ENCODE measurements around the gene BCAT1. TPM values are rescaled to one million over a fixed set of nuclear protein-coding genes. Genes with fewer than 3 reads are reported as not detected.

The BCAT1 gene
- total RNA-seq, 1 experiment from 2014 or later, result 5.8 TPM

DNA sequence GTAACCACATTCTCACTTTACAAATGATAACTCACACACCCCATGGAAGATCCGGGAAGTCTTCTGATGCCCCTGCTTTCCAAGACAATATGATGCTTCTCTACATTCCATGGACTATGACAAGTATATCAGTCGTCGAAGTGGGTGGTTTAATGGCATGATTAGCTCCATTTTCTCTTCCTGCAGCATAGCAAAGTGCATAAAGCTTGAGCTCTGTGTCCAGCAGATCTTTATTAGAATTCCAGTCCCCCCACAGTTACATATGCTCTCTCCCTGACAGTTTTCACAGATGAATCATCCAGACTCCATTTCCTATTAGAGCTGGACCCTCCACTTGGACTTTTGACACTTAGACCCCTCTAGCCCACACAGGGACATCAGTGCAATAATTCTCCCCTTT lies 174.9 kb downstream of the BCAT1 start:
- DNase-seq (ENCODE audit: low read depth, low spot score), result no peak
- intact Hi-C loops (cut with micrococcal nuclease; ENCODE audit: unreplicated experiment), result no loop called here
- Histone ChIP-seq H3K36me3 (ENCODE audit: control insufficient read depth, insufficient read depth, low read length) (no peaks in the 10 kb centered on the region), H3K9me3 (ENCODE audit: control insufficient read depth, insufficient read depth, low read depth, low read length) (peaks cover 6% of the 10 kb centered on the region; the same call in 1 of the 2 replicates), H3K4me3 (ENCODE audit: low read depth in 2 of 2, low read length in 2 of 2) (no peak overlapping the region), H3K4me1 (ENCODE audit: control insufficient read depth, insufficient read depth, low read length) (no peaks in the 10 kb centered on the region), H3K27me3 (ENCODE audit: control insufficient read depth, insufficient read depth, low read length) (no peaks in the 10 kb centered on the region), H3K27ac (ENCODE audit: low read length) (no peak overlapping the region)
- ATAC-seq, result no peak
- ChIA-PET CTCF (no interaction called here), POLR2A (interaction anchor here (0.5 kb wide), 1 partner anchor 804 kb away, joined by 3 read pairs; no protein-coding TSS in a partner anchor)
- no TSS peak for BruUV-seq (replicated peaks)
- no peak for TF ChIP-seq POLR2AphosphoS5 (IDR thresholded peaks at IDR 0.05; ENCODE audit: low read depth, low read length)
- in situ Hi-C loops (cut with HindIII; ENCODE audit: low pct_unique_long_range_greater_than_20kb, low sequenced_read_pairs), result no loop called here

DNA sequence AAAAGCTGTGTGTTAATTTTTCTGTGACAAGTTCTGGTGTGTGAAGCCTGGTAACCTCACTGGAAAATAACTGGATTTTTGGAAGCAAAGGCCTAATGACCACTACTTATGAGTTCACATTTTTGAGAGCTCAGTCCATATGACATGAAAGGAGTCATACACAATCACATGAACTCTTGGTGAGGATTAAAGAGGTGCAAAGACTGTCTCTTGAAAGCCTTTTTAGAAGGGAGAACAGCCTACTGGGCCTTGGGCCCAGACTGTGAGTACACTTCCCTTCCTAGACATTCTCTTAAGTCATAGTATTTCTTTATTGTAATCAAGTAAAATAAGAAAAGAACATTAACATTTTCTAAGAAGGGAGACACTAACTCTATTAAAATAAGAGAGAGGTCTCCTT lies 176.1 kb downstream of the BCAT1 start:
- Histone ChIP-seq H3K4me3 (ENCODE audit: low read depth in 2 of 2, low read length in 2 of 2) (no peak overlapping the region), H3K36me3 (ENCODE audit: control insufficient read depth, insufficient read depth, low read length) (no peaks in the 10 kb centered on the region), H3K27ac (ENCODE audit: low read length) (no peak overlapping the region), H3K27me3 (ENCODE audit: control insufficient read depth, insufficient read depth, low read length) (no peaks in the 10 kb centered on the region), H3K9me3 (ENCODE audit: control insufficient read depth, insufficient read depth, low read depth, low read length) (peaks cover 6% of the 10 kb centered on the region; the same call in 1 of the 2 replicates), H3K4me1 (ENCODE audit: control insufficient read depth, insufficient read depth, low read length) (no peaks in the 10 kb centered on the region)
- intact Hi-C loops (cut with micrococcal nuclease; ENCODE audit: unreplicated experiment), result no loop called here
- ATAC-seq (no peak), DNase-seq (ENCODE audit: low read depth, low spot score) (no peak)
- BruUV-seq (replicated peaks), result no TSS peak
- CTCF ChIA-PET, result no interaction called here
- POLR2A ChIA-PET, result no interaction called here
- no peak for TF ChIP-seq POLR2AphosphoS5 (IDR thresholded peaks at IDR 0.05; ENCODE audit: low read depth, low read length)
- in situ Hi-C loops (cut with HindIII; ENCODE audit: low pct_unique_long_range_greater_than_20kb, low sequenced_read_pairs), result no loop called here

DNA sequence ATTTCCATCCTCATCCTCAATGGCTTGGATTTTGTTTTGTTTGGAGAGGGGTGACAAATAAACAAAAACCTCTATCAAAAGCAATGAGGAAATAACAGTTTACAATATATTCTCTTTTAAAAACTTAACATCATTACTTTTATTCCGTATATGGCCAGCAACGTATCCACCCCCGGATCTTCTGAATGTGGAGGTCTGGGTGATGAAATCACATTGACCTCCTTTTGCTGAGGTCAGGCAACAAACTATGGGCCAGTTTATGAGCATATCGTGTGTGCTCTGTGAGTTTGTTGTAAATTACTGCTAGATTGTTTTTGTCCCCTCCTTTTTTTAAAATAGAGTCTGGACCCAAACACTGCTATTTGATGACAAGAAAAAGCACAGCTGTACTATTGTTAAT lies 178.1 kb downstream of the BCAT1 start:
- TF ChIP-seq, protein P1, sequence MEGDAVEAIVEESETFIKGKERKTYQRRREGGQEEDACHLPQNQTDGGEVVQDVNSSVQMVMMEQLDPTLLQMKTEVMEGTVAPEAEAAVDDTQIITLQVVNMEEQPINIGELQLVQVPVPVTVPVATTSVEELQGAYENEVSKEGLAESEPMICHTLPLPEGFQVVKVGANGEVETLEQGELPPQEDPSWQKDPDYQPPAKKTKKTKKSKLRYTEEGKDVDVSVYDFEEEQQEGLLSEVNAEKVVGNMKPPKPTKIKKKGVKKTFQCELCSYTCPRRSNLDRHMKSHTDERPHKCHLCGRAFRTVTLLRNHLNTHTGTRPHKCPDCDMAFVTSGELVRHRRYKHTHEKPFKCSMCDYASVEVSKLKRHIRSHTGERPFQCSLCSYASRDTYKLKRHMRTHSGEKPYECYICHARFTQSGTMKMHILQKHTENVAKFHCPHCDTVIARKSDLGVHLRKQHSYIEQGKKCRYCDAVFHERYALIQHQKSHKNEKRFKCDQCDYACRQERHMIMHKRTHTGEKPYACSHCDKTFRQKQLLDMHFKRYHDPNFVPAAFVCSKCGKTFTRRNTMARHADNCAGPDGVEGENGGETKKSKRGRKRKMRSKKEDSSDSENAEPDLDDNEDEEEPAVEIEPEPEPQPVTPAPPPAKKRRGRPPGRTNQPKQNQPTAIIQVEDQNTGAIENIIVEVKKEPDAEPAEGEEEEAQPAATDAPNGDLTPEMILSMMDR (IDR thresholded peaks at IDR 0.05), result no peak
- TF ChIP-seq TCF7L2 (IDR thresholded peaks at IDR 0.05; ENCODE audit: low read depth, low read length), result no peak
- TF ChIP-seq POLR2AphosphoS5 (IDR thresholded peaks at IDR 0.05; ENCODE audit: low read depth, low read length), result no peak
- TF ChIP-seq, protein P2, sequence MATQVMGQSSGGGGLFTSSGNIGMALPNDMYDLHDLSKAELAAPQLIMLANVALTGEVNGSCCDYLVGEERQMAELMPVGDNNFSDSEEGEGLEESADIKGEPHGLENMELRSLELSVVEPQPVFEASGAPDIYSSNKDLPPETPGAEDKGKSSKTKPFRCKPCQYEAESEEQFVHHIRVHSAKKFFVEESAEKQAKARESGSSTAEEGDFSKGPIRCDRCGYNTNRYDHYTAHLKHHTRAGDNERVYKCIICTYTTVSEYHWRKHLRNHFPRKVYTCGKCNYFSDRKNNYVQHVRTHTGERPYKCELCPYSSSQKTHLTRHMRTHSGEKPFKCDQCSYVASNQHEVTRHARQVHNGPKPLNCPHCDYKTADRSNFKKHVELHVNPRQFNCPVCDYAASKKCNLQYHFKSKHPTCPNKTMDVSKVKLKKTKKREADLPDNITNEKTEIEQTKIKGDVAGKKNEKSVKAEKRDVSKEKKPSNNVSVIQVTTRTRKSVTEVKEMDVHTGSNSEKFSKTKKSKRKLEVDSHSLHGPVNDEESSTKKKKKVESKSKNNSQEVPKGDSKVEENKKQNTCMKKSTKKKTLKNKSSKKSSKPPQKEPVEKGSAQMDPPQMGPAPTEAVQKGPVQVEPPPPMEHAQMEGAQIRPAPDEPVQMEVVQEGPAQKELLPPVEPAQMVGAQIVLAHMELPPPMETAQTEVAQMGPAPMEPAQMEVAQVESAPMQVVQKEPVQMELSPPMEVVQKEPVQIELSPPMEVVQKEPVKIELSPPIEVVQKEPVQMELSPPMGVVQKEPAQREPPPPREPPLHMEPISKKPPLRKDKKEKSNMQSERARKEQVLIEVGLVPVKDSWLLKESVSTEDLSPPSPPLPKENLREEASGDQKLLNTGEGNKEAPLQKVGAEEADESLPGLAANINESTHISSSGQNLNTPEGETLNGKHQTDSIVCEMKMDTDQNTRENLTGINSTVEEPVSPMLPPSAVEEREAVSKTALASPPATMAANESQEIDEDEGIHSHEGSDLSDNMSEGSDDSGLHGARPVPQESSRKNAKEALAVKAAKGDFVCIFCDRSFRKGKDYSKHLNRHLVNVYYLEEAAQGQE (IDR thresholded peaks at IDR 0.05; ENCODE audit: insufficient read depth in 1 of 2, low read depth in 2 of 2, low read length in 1 of 2), result no peak
- in situ Hi-C loops (cut with HindIII; ENCODE audit: low pct_unique_long_range_greater_than_20kb, low sequenced_read_pairs) (no loop called here), intact Hi-C loops (cut with micrococcal nuclease; ENCODE audit: unreplicated experiment) (no loop called here)
- no peaks in the 10 kb centered on the region for H3K27me3 ChIP-seq (ENCODE audit: control insufficient read depth, insufficient read depth, low read length)
- H3K9me3 ChIP-seq (ENCODE audit: control insufficient read depth, insufficient read depth, low read depth, low read length), result 0 out of 2 replicates have a peak, but pooled peaks cover 6% of the 10 kb centered on the region
- no peaks in the 10 kb centered on the region for H3K36me3 ChIP-seq (ENCODE audit: control insufficient read depth, insufficient read depth, low read length)
- H3K4me3 ChIP-seq (ENCODE audit: low read depth in 2 of 2, low read length in 2 of 2), result no peak overlapping the region
- DNase-seq (ENCODE audit: low read depth, low spot score) (no peak), ATAC-seq (no peak)
- BruUV-seq (replicated peaks), result no TSS peak
- H3K27ac ChIP-seq (ENCODE audit: low read length), result no peak overlapping the region
- H3K4me1 ChIP-seq (ENCODE audit: control insufficient read depth, insufficient read depth, low read length), result no peaks in the 10 kb centered on the region
- ChIA-PET POLR2A (interaction anchor here (0.6 kb wide), 1 partner anchor 1123 kb away, joined by 3 read pairs; no protein-coding TSS in a partner anchor), CTCF (no interaction called here)
